Measurements from ENCODE around the gene PLS3. TPM values are rescaled to one million over a fixed set of nuclear protein-coding genes. Genes with fewer than 3 reads are reported as not detected.

PLS3 gene
- total RNA-seq, 1 donor from 2014 or later = 17.8 TPM

GRCh38 chrX:115689931-115690330, 129.0 kb downstream of the PLS3 start:
- no peak for TF ChIP-seq CTCF (IDR thresholded peaks at IDR 0.05; ENCODE audit: partially characterized antibody, unreplicated experiment)
- Mint-ChIP-seq H3K4me1 (ENCODE audit: low read depth, unreplicated experiment) (no peaks in the 10 kb centered on the region), H3K4me3 (ENCODE audit: unreplicated experiment) (no peak overlapping the region), H3K27ac (ENCODE audit: unreplicated experiment) (no peak overlapping the region), H3K27me3 (ENCODE audit: unreplicated experiment) (no peaks in the 10 kb centered on the region), H3K9me3 (ENCODE audit: unreplicated experiment) (no peaks in the 10 kb centered on the region), H3K36me3 (ENCODE audit: unreplicated experiment) (no peaks in the 10 kb centered on the region)
- DNase-seq = no peak

- Mint-ChIP-seq H3K27me3 (ENCODE audit: unreplicated experiment) (no peaks in the 10 kb centered on the region), H3K27ac (ENCODE audit: unreplicated experiment) (no peak overlapping the region), H3K4me3 (ENCODE audit: unreplicated experiment) (no peak overlapping the region), H3K36me3 (ENCODE audit: unreplicated experiment) (no peaks in the 10 kb centered on the region), H3K9me3 (ENCODE audit: unreplicated experiment) (no peaks in the 10 kb centered on the region), H3K4me1 (ENCODE audit: low read depth, unreplicated experiment) (no peaks in the 10 kb centered on the region)
- peak; percentile 23 for DNase-seq
- peak; percentile 77 for TF ChIP-seq CTCF (IDR thresholded peaks at IDR 0.05; ENCODE audit: partially characterized antibody, unreplicated experiment)
These were observed 129.7 kb downstream of the PLS3 start for GRCh38 chrX:115690511-115691216.

GRCh38 chrX:115693476-115693875, 132.5 kb downstream of the PLS3 start:
- H3K4me3 Mint-ChIP-seq (ENCODE audit: unreplicated experiment) = no peak overlapping the region
- H3K27ac Mint-ChIP-seq (ENCODE audit: unreplicated experiment) = no peak overlapping the region
- no peaks in the 10 kb centered on the region for H3K4me1 Mint-ChIP-seq (ENCODE audit: low read depth, unreplicated experiment)

GRCh38 chrX:115694028-115694427, 133.1 kb downstream of the PLS3 start:
- Mint-ChIP-seq H3K36me3 (ENCODE audit: unreplicated experiment) (no peaks in the 10 kb centered on the region), H3K27ac (ENCODE audit: unreplicated experiment) (no peak overlapping the region), H3K4me3 (ENCODE audit: unreplicated experiment) (no peak overlapping the region), H3K4me1 (ENCODE audit: low read depth, unreplicated experiment) (no peaks in the 10 kb centered on the region), H3K27me3 (ENCODE audit: unreplicated experiment) (no peaks in the 10 kb centered on the region), H3K9me3 (ENCODE audit: unreplicated experiment) (no peaks in the 10 kb centered on the region)
- TF ChIP-seq CTCF (IDR thresholded peaks at IDR 0.05; ENCODE audit: partially characterized antibody, unreplicated experiment) = no peak
- DNase-seq = no peak

More at GRCh38 chrX:115693476-115693875, 132.5 kb downstream of the PLS3 start:
- no peaks in the 10 kb centered on the region for H3K36me3 Mint-ChIP-seq (ENCODE audit: unreplicated experiment)
- no peaks in the 10 kb centered on the region for H3K27me3 Mint-ChIP-seq (ENCODE audit: unreplicated experiment)
- no peak for TF ChIP-seq CTCF (IDR thresholded peaks at IDR 0.05; ENCODE audit: partially characterized antibody, unreplicated experiment)
- DNase-seq = no peak
- H3K9me3 Mint-ChIP-seq (ENCODE audit: unreplicated experiment) = no peaks in the 10 kb centered on the region

- H3K27ac Mint-ChIP-seq (ENCODE audit: unreplicated experiment) = no peak overlapping the region
- H3K4me1 Mint-ChIP-seq (ENCODE audit: low read depth, unreplicated experiment) = no peaks in the 10 kb centered on the region
- peaks cover 2% of the 10 kb centered on the region for H3K27me3 Mint-ChIP-seq (ENCODE audit: unreplicated experiment)
- no peak overlapping the region for H3K4me3 Mint-ChIP-seq (ENCODE audit: unreplicated experiment)
- no peak for DNase-seq
- no peaks in the 10 kb centered on the region for H3K36me3 Mint-ChIP-seq (ENCODE audit: unreplicated experiment)
- TF ChIP-seq CTCF (IDR thresholded peaks at IDR 0.05; ENCODE audit: partially characterized antibody, unreplicated experiment) = no peak
- no peaks in the 10 kb centered on the region for H3K9me3 Mint-ChIP-seq (ENCODE audit: unreplicated experiment)
These were observed 135.1 kb downstream of the PLS3 start for GRCh38 chrX:115696039-115696438.
